GM12878 (cell line): ENCODE measurements around the gene GPLD1. TPM values are rescaled to one million over a fixed set of nuclear protein-coding genes. Genes with fewer than 3 reads are reported as not detected.

Experiments
- BACH1 ChIP-seq: fragments of 450-650 bp; IDR thresholded peaks from 2 replicates; pipeline ENCODE4 v1.6.1; 2017; ENCODE audit warnings: mild to moderate bottlenecking, borderline replicate concordance
- BCL11A ChIP-seq: IDR thresholded peaks from 2 replicates; pipeline ENCODE4 v1.6.1; 2011; ENCODE audit warnings: low read depth, low read length
- CTCF ChIP-seq, 3 experiments: IDR thresholded peaks in 2 of 3; conservative IDR thresholded peaks in 1 of 3; 2 replicates each; pipeline ENCODE4 v1.5.1; 2011; ENCODE audit warnings: low read depth in 3 of 3, low read length in 3 of 3, mild to moderate bottlenecking in 3 of 3, control low read depth in 2 of 3, moderate library complexity in 2 of 3, inconsistent platforms in 1 of 3, mixed read lengths in 1 of 3; ENCODE audit not compliant: control insufficient read depth in 2 of 3, insufficient read depth in 1 of 3; ENCODE audit errors: extremely low read depth in 1 of 3
- DPF2 ChIP-seq: fragments of 450-650 bp; IDR thresholded peaks from 2 replicates; pipeline ENCODE4 v1.6.1; 2017; ENCODE audit warnings: mild to moderate bottlenecking
- EED ChIP-seq: sonication (generic); IDR thresholded peaks from 2 replicates; pipeline ENCODE4 v1.6.1; 2016; ENCODE audit warnings: antibody characterized with exemption, low read depth
- FOXK2 ChIP-seq: fragments of 450-650 bp; IDR thresholded peaks from 2 replicates; pipeline ENCODE4 v1.6.1; 2017; ENCODE audit warnings: mild to moderate bottlenecking, moderate library complexity
- NR2F1 ChIP-seq: fragments of 450-650 bp; conservative IDR thresholded peaks from 2 replicates; pipeline ENCODE4 v1.6.1; 2017; ENCODE audit warnings: mild to moderate bottlenecking
- PAX5 ChIP-seq: IDR thresholded peaks from 2 replicates; pipeline ENCODE4 v1.6.1; 2011; ENCODE audit warnings: low read depth, low read length, borderline replicate concordance
- PBX3 ChIP-seq: IDR thresholded peaks from 2 replicates; pipeline ENCODE4 v1.6.1; 2011; ENCODE audit warnings: mild to moderate bottlenecking, low read depth, low read length, moderate library complexity; ENCODE audit not compliant: insufficient replicate concordance
- POLR2A ChIP-seq: IDR thresholded peaks from 2 replicates; pipeline ENCODE4 v1.6.1; 2011; ENCODE audit warnings: low read depth, mild to moderate bottlenecking, low read length
- RCOR1 ChIP-seq: conservative IDR thresholded peaks from 2 replicates; pipeline ENCODE4 v1.6.1; 2012; ENCODE audit warnings: low read depth, low read length, improper control_type of control experiment
- SKIL ChIP-seq: fragments of 450-650 bp; IDR thresholded peaks from 2 replicates; pipeline ENCODE4 v1.6.1; 2017; ENCODE audit warnings: mild to moderate bottlenecking, low read depth, inconsistent platforms; ENCODE audit not compliant: poor library complexity, severe bottlenecking
- ZBTB40 ChIP-seq: fragments of 450-650 bp; IDR thresholded peaks from 2 replicates; pipeline ENCODE4 v1.6.1; 2016; ENCODE audit warnings: mild to moderate bottlenecking, moderate library complexity, borderline replicate concordance
- ZNF592 ChIP-seq: fragments of 450-650 bp; IDR thresholded peaks from 2 replicates; pipeline ENCODE4 v1.6.1; 2017; ENCODE audit warnings: mild to moderate bottlenecking, moderate library complexity
- polyA plus RNA-seq, 11 experiments: library from polyadenylated mRNA; depleted of rRNA in 4 of 11; unstranded in 6 of 11; stranded (reverse) in 5 of 11; fragments of >200 nt; fragmentation: Nextera tagmentation in 4 of 11; fragmentation: Illumina TruSeq in 1 of 11; extraction: Ambion mirVana in 4 of 11; extraction: Trizol in 1 of 11; gene quantifications; 1 replicate in 1 of 11; 2 replicates in 10 of 11; pipeline versions ENCODE4 v1.2.1 to v1.2.3, GENCODE V29; 2011 to 2016; ENCODE audit warnings: inconsistent platforms in 2 of 11, missing spikeins in 2 of 11, low read depth in 1 of 11
- total RNA-seq, 4 experiments: library from RNA; depleted of rRNA in 3 of 4; stranded (reverse); fragments of >200 nt in 3 of 4; fragmentation: Illumina TruSeq in 1 of 4; extraction: Trizol in 1 of 4; gene quantifications; 2 replicates each; pipeline versions ENCODE4 v1.2.1 to v1.2.3, GENCODE V29; 2013 to 2021

The GPLD1 gene
- total and polyA plus RNA-seq, 10 of the 15 experiments (the other 5 are each of a cell fraction or from before 2014, with no cell fraction given) = 0.04 to 1.0 (median 0.69) TPM

- TF ChIP-seq ZNF592 (0 out of 2 replicates have a peak, but pooled peaks have one; percentile 7), RCOR1 (no peak), PBX3 (no peak), BACH1 (peak; percentile 73; the same call in 1 of the 2 replicates), PAX5 (0 out of 2 replicates have a peak, but pooled peaks have one; percentile 4), EED (peak; percentile 31; the same call in 1 of the 2 replicates), DPF2 (peak; percentile 94), ZBTB40 (no peak), FOXK2 (peak; percentile 40; the same call in 1 of the 2 replicates), POLR2A (peak; percentile 71), SKIL (no peak), CTCF (IDR thresholded peaks at IDR 0.05 in 2 of 3, conservative IDR thresholded peaks at IDR 0.05 in 1 of 3; ENCODE audit: control insufficient read depth in 2 of 3, extremely low read depth in 1 of 3, insufficient read depth in 1 of 3, low read depth in 3 of 3, low read length in 3 of 3) (peak; percentile 30 to 57 (median 34); a peak in 5 of 6 replicates), BCL11A (no peak), NR2F1 (peak; percentile 73; the same call in 1 of the 2 replicates)
Measured at GRCh38 chr6:24494821-24495795, 5.7 kb upstream of the GPLD1 start, which contains the start of gene ALDH5A1 (continued).
